HG03457 (cell line): Measurements from ENCODE around the gene SMAGP.
"Not testable (repeated sequence)": the region's sequence is repeated elsewhere in the genome, so short reads cannot be mapped to it uniquely, and the experiment has no call there.

Experiments used
- ATAC-seq: cut with Tn5 transposase; IDR thresholded peaks from one replicate; pipeline ENCODE4 v1.9.1; 2021; ENCODE audit warnings: moderate number of reproducible peaks; ENCODE audit not compliant: unreplicated experiment

The SMAGP gene

GRCh38 chr12:51227112-51227511 is 43.1 kb downstream of the SMAGP start:
- not testable (repeated sequence) for ATAC-seq

- ATAC-seq, result no peak
These were observed 44.4 kb downstream of the SMAGP start for GRCh38 chr12:51225771-51226170.

- ATAC-seq, result no peak
These were observed 45.0 kb downstream of the SMAGP start for GRCh38 chr12:51225234-51225633.

- no peak for ATAC-seq
These were observed 45.6 kb downstream of the SMAGP start for GRCh38 chr12:51224625-51225024.

GRCh38 chr12:51222461-51222860 is 47.8 kb downstream of the SMAGP start:
- ATAC-seq, result no peak

GRCh38 chr12:51219857-51220256 is 50.4 kb downstream of the SMAGP start:
- not testable (repeated sequence) for ATAC-seq

- no peak for ATAC-seq
These were observed 50.9 kb downstream of the SMAGP start for GRCh38 chr12:51219322-51219721.

- ATAC-seq, result no peak
These were observed 51.5 kb downstream of the SMAGP start for GRCh38 chr12:51218607-51219161.

- peak; percentile 79 for ATAC-seq
These were observed 52.1 kb downstream of the SMAGP start, which contains the start of gene POU6F1 for GRCh38 chr12:51217968-51218606. POU6F1 (minus strand) TSS chr12:51218062; CDS start chr12:51206836, 11,226 bp downstream.

GRCh38 chr12:51217133-51217967 is 52.9 kb downstream of the SMAGP start:
- ATAC-seq, result peak; percentile 27

GRCh38 chr12:51216642-51217041 is 53.6 kb downstream of the SMAGP start:
- ATAC-seq, result no peak

GRCh38 chr12:51214895-51215294 is 55.3 kb downstream of the SMAGP start:
- ATAC-seq, result no peak

- ATAC-seq, result no peak
These were observed 59.4 kb downstream of the SMAGP start for GRCh38 chr12:51210690-51211395.

- no peak for ATAC-seq
These were observed 61.0 kb downstream of the SMAGP start for GRCh38 chr12:51209259-51209658.

GRCh38 chr12:51208016-51208660 is 62.1 kb downstream of the SMAGP start:
- ATAC-seq, result no peak

GRCh38 chr12:51205350-51205749 is 64.9 kb downstream of the SMAGP start:
- ATAC-seq, result no peak

- no peak for ATAC-seq
These were observed 67.5 kb downstream of the SMAGP start for GRCh38 chr12:51202718-51203117.

GRCh38 chr12:51200806-51201205 is 69.4 kb downstream of the SMAGP start:
- no peak for ATAC-seq

GRCh38 chr12:51200156-51200555 is 70.1 kb downstream of the SMAGP start:
- ATAC-seq, result no peak

GRCh38 chr12:51199366-51199945 is 70.8 kb downstream of the SMAGP start:
- no peak for ATAC-seq
